Neural progenitor cell (in vitro differentiated cells): Measurements from ENCODE around the gene RAB18. TPM values are rescaled to one million over a fixed set of nuclear protein-coding genes. Genes with fewer than 3 reads are reported as not detected.
A peak's percentile ranks its signal among the peaks of the same experiment; 100 is the strongest.

Experiments used
- DNase-seq: peaks from one replicate; pipeline ENCODE4 v3.0.0-alpha.2; 2016; ENCODE audit warnings: low spot score
- H2AFZ ChIP-seq: fragments of 200-600 bp; sonication (generic); replicated peaks from 2 replicates; pipeline ENCODE4 v1.6.1; 2016; ENCODE audit warnings: antibody characterized with exemption
- H3F3A ChIP-seq: fragments of 200-600 bp; sonication (generic); 2 replicates; pipeline ENCODE4 v1.6.1; 2016; ENCODE audit warnings: antibody characterized with exemption, low read depth
- H3K27ac ChIP-seq: fragments of 200-600 bp; sonication (generic); 2 replicates; pipeline ENCODE4 v1.5.1; 2016; ENCODE audit warnings: mild to moderate bottlenecking
- H3K27me3 ChIP-seq: fragments of 200-600 bp; sonication (generic); 2 replicates; pipeline ENCODE4 v1.6.1; 2016; ENCODE audit warnings: mild to moderate bottlenecking, moderate library complexity
- H3K36me3 ChIP-seq: fragments of 200-600 bp; sonication (generic); 2 replicates; pipeline ENCODE4 v1.5.1; 2016
- H3K4me1 ChIP-seq: fragments of 200-600 bp; sonication (generic); 2 replicates; pipeline ENCODE4 v1.6.1; 2016; ENCODE audit warnings: mixed run types
- H3K4me2 ChIP-seq: fragments of 200-600 bp; sonication (generic); 2 replicates; pipeline ENCODE4 v1.6.1; 2016
- H3K4me3 ChIP-seq: fragments of 200-600 bp; sonication (generic); 2 replicates; pipeline ENCODE4 v1.5.1; 2016
- H3K79me2 ChIP-seq: fragments of 200-600 bp; sonication (generic); 2 replicates; pipeline ENCODE4 v1.6.1; 2016; ENCODE audit warnings: low read depth
- H3K9ac ChIP-seq: fragments of 200-600 bp; sonication (generic); 2 replicates; pipeline ENCODE4 v1.6.1; 2016
- H3K9me3 ChIP-seq: fragments of 200-600 bp; sonication (generic); 2 replicates; pipeline ENCODE4 v1.5.1; 2016; ENCODE audit warnings: low read depth
- H4K20me1 ChIP-seq: fragments of 200-600 bp; sonication (generic); 2 replicates; pipeline ENCODE4 v1.6.1; 2016; ENCODE audit warnings: low read depth
- H3K27ac Mint-ChIP-seq: 3 replicates; pipeline ENCODE4 v1.8.0; 2021; ENCODE audit warnings: mixed read lengths
- H3K27me3 Mint-ChIP-seq: 2 replicates; pipeline ENCODE4 v1.8.0; 2022; ENCODE audit warnings: low read depth, mild to moderate bottlenecking, inconsistent platforms, moderate library complexity, mixed read lengths; ENCODE audit not compliant: insufficient read depth
- H3K36me3 Mint-ChIP-seq: 3 replicates; pipeline ENCODE4 v1.8.0; 2021; ENCODE audit warnings: mixed read lengths
- H3K4me1 Mint-ChIP-seq: 3 replicates; pipeline ENCODE4 v1.8.0; 2021; ENCODE audit warnings: mixed read lengths
- H3K4me3 Mint-ChIP-seq: 3 replicates; pipeline ENCODE4 v1.8.0; 2021; ENCODE audit warnings: mild to moderate bottlenecking, moderate library complexity, mixed read lengths
- H3K9me3 Mint-ChIP-seq: 3 replicates; pipeline ENCODE4 v1.8.0; 2020; ENCODE audit warnings: mixed read lengths
- EZH2 ChIP-seq: fragments of 200-600 bp; sonication (generic); IDR thresholded peaks from 2 replicates; pipeline ENCODE4 v1.6.1; 2017; ENCODE audit warnings: antibody characterized with exemption, mild to moderate bottlenecking, moderate library complexity
- EZH2phosphoT487 ChIP-seq: fragments of 200-600 bp; sonication (generic); IDR thresholded peaks from 2 replicates; pipeline ENCODE4 v1.6.1; 2017; ENCODE audit warnings: antibody characterized with exemption
- total RNA-seq: library from RNA; depleted of rRNA; stranded (reverse); fragments of >200 nt; gene quantifications from 2 replicates; pipeline ENCODE4 v1.2.3, GENCODE V29; 2015; ENCODE audit warnings: low replicate concordance
- TF ChIP-seq, protein P1 (sequence below): fragments of 200-600 bp; sonication (generic); IDR thresholded peaks from 2 replicates; pipeline ENCODE4 v1.5.1; 2017; ENCODE audit warnings: antibody characterized with exemption, mild to moderate bottlenecking

The RAB18 gene
- total RNA-seq, 1 donor from 2014 or later: 66.6 TPM

DNA sequence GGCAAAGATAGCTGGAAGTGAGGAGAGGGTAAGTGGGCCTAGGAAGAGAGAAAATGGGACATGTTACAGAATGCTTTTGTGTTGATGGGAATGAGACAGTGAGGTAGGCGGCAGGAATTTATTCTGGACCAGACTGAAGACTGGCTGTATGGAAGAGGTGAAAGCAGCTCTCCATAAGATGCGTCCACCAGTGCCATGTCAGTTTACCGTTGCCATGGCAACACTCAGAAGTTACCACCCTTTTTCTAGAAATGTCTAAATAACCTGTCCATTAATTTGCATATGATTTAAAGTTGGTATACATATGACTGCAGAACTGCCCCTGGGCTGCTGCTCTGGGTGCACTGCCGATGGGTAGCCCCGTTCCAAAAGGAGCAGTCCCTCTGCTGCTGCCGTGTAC, 46.7 kb downstream of the RAB18 start:
- Histone ChIP-seq H3K79me2 (no peaks in the 10 kb centered on the region), H3F3A (no peaks in the 10 kb centered on the region), H3K36me3 (no peaks in the 10 kb centered on the region), H3K4me1 (no peaks in the 10 kb centered on the region), H3K27ac (no peak overlapping the region), H3K27me3 (no peaks in the 10 kb centered on the region), H3K9me3 (no peaks in the 10 kb centered on the region), H2AFZ (no peak overlapping the region), H3K4me2 (no peak overlapping the region), H3K4me3 (no peak overlapping the region), H3K9ac (no peak overlapping the region), H4K20me1 (no peaks in the 10 kb centered on the region)
- H3K27me3 Mint-ChIP-seq: no peaks in the 10 kb centered on the region
- no peak overlapping the region for H3K27ac Mint-ChIP-seq
- H3K36me3 Mint-ChIP-seq: peaks cover 2% of the 10 kb centered on the region
- no peak overlapping the region for H3K4me3 Mint-ChIP-seq
- no peak for DNase-seq
- H3K9me3 Mint-ChIP-seq: no peaks in the 10 kb centered on the region
- no peak for TF ChIP-seq EZH2
- no peak for TF ChIP-seq EZH2phosphoT487
- H3K4me1 Mint-ChIP-seq: no peaks in the 10 kb centered on the region

GRCh38 chr10:27558612-27559020, 54.5 kb downstream of the RAB18 start:
- Histone ChIP-seq H3K9ac (no peak overlapping the region), H3K27me3 (no peaks in the 10 kb centered on the region), H3K4me1 (no peaks in the 10 kb centered on the region), H3K4me3 (no peak overlapping the region), H3K4me2 (no peak overlapping the region), H3K36me3 (no peaks in the 10 kb centered on the region), H3K9me3 (no peaks in the 10 kb centered on the region), H3K79me2 (no peaks in the 10 kb centered on the region), H3F3A (no peaks in the 10 kb centered on the region), H4K20me1 (peaks cover 2% of the 10 kb centered on the region), H2AFZ (no peak overlapping the region), H3K27ac (no peak overlapping the region)
- Mint-ChIP-seq H3K27me3 (peaks cover 15% of the 10 kb centered on the region), H3K9me3 (no peaks in the 10 kb centered on the region), H3K27ac (no peak overlapping the region), H3K36me3 (no peaks in the 10 kb centered on the region), H3K4me3 (no peak overlapping the region), H3K4me1 (no peaks in the 10 kb centered on the region)
- TF ChIP-seq EZH2phosphoT487: no peak
- TF ChIP-seq EZH2: no peak
- TF ChIP-seq, protein P1, sequence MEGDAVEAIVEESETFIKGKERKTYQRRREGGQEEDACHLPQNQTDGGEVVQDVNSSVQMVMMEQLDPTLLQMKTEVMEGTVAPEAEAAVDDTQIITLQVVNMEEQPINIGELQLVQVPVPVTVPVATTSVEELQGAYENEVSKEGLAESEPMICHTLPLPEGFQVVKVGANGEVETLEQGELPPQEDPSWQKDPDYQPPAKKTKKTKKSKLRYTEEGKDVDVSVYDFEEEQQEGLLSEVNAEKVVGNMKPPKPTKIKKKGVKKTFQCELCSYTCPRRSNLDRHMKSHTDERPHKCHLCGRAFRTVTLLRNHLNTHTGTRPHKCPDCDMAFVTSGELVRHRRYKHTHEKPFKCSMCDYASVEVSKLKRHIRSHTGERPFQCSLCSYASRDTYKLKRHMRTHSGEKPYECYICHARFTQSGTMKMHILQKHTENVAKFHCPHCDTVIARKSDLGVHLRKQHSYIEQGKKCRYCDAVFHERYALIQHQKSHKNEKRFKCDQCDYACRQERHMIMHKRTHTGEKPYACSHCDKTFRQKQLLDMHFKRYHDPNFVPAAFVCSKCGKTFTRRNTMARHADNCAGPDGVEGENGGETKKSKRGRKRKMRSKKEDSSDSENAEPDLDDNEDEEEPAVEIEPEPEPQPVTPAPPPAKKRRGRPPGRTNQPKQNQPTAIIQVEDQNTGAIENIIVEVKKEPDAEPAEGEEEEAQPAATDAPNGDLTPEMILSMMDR: peak; percentile 75
- DNase-seq: peak; percentile 75

- peaks cover 15% of the 10 kb centered on the region for H3K27me3 Mint-ChIP-seq
- Histone ChIP-seq H2AFZ (no peak overlapping the region), H3F3A (no peaks in the 10 kb centered on the region), H3K4me2 (no peak overlapping the region), H4K20me1 (peaks cover 2% of the 10 kb centered on the region), H3K79me2 (no peaks in the 10 kb centered on the region), H3K9ac (no peak overlapping the region), H3K4me1 (no peaks in the 10 kb centered on the region), H3K4me3 (no peak overlapping the region), H3K9me3 (no peaks in the 10 kb centered on the region), H3K36me3 (no peaks in the 10 kb centered on the region), H3K27me3 (no peaks in the 10 kb centered on the region), H3K27ac (no peak overlapping the region)
- H3K9me3 Mint-ChIP-seq: no peaks in the 10 kb centered on the region
- DNase-seq: no peak
- no peaks in the 10 kb centered on the region for H3K4me1 Mint-ChIP-seq
- no peak overlapping the region for H3K4me3 Mint-ChIP-seq
- no peak overlapping the region for H3K27ac Mint-ChIP-seq
- TF ChIP-seq EZH2phosphoT487 (no peak), EZH2 (no peak)
- TF ChIP-seq, protein P1: no peak
- H3K36me3 Mint-ChIP-seq: no peaks in the 10 kb centered on the region
Observed at GRCh38 chr10:27561334-27561733, 57.2 kb downstream of the RAB18 start.

DNA sequence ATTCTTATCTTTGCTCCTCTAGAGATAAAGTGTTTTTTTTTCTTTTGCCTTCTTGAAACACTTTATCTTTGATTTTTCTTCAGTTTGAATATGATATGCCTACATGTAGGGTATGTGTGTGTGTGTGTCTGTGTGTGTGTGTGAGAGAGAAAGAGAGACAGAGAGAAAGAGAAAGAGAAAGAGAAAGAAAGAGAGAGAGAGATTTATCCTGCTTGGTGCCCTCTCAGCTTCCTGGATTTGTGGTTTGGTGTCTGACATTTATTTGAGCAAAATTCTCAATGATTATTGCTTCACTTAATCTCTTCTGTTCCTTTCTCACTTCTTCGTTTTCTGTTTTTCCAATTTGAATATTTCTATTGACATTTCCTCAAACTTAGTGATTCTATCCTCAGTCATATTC, 60.3 kb downstream of the RAB18 start:
- no peaks in the 10 kb centered on the region for H4K20me1 ChIP-seq
- H3K36me3 Mint-ChIP-seq: no peaks in the 10 kb centered on the region
- H3K27me3 ChIP-seq: no peaks in the 10 kb centered on the region
- peaks cover 9% of the 10 kb centered on the region for H3K27me3 Mint-ChIP-seq
- no peak overlapping the region for H3K4me2 ChIP-seq
- H3K9me3 ChIP-seq: no peaks in the 10 kb centered on the region
- no peaks in the 10 kb centered on the region for H3F3A ChIP-seq
- no peak overlapping the region for H3K4me3 Mint-ChIP-seq
- no peak overlapping the region for H3K4me3 ChIP-seq
- H3K27ac ChIP-seq: no peak overlapping the region
- H3K36me3 ChIP-seq: no peaks in the 10 kb centered on the region
- H3K79me2 ChIP-seq: no peaks in the 10 kb centered on the region
- no peaks in the 10 kb centered on the region for H3K9me3 Mint-ChIP-seq
- DNase-seq: no peak
- H3K9ac ChIP-seq: no peak overlapping the region
- no peaks in the 10 kb centered on the region for H3K4me1 Mint-ChIP-seq
- TF ChIP-seq EZH2 (no peak), EZH2phosphoT487 (no peak)
- TF ChIP-seq, protein P1: no peak
- no peak overlapping the region for H3K27ac Mint-ChIP-seq
- no peaks in the 10 kb centered on the region for H3K4me1 ChIP-seq
- no peak overlapping the region for H2AFZ ChIP-seq
